ENCODE results near the gene ITGA7.
A peak's percentile ranks its signal among the peaks of the same experiment; 100 is the strongest.

Gene ITGA7

GRCh38 chr12:55699471-55700055 lies 8.1 kb downstream of the ITGA7 start:
- no peak for DNase-seq

- DNase-seq, result no peak
Observed at GRCh38 chr12:55698965-55699364, 8.7 kb downstream of the ITGA7 start.

- no peak for DNase-seq
Observed at GRCh38 chr12:55698241-55698955, 9.3 kb downstream of the ITGA7 start.

- DNase-seq, result no peak
Observed at GRCh38 chr12:55697686-55698085, 10.0 kb downstream of the ITGA7 start.

- DNase-seq, result no peak
Observed at GRCh38 chr12:55696796-55697462, 10.8 kb downstream of the ITGA7 start.

- no peak for DNase-seq
Observed at GRCh38 chr12:55696141-55696540, 11.6 kb downstream of the ITGA7 start.

GRCh38 chr12:55695349-55695748 lies 12.4 kb downstream of the ITGA7 start:
- DNase-seq, result no peak

- no peak for DNase-seq
Observed at GRCh38 chr12:55694651-55695050, 13.1 kb downstream of the ITGA7 start.

- no peak for DNase-seq
Observed at GRCh38 chr12:55694188-55694515, 13.6 kb downstream of the ITGA7 start.

- no peak for DNase-seq
Observed at GRCh38 chr12:55693323-55694187, 14.1 kb downstream of the ITGA7 start.

GRCh38 chr12:55692631-55693322 lies 14.9 kb downstream of the ITGA7 start:
- no peak for DNase-seq

GRCh38 chr12:55688716-55689655 lies 18.7 kb downstream of the ITGA7 start:
- no peak for DNase-seq

- DNase-seq, result no peak
Observed at GRCh38 chr12:55687746-55688145, 20.0 kb downstream of the ITGA7 start.

GRCh38 chr12:55686366-55687010 lies 21.2 kb downstream of the ITGA7 start:
- no peak for DNase-seq

GRCh38 chr12:55685671-55686070 lies 22.0 kb downstream of the ITGA7 start:
- no peak for DNase-seq

GRCh38 chr12:55684761-55685370 lies 22.8 kb downstream of the ITGA7 start:
- DNase-seq, result no peak

- DNase-seq, result no peak
Observed at GRCh38 chr12:55683676-55684075, 24.0 kb downstream of the ITGA7 start.

GRCh38 chr12:55682087-55682796 lies 25.5 kb downstream of the ITGA7 start:
- no peak for DNase-seq

GRCh38 chr12:55681142-55682077 lies 26.3 kb downstream of the ITGA7 start:
- peak; percentile 41 for DNase-seq
